HG02798 (cell line): ENCODE results near the gene ZNG1B.
"Not testable (repeated sequence)": the region's sequence is repeated elsewhere in the genome, so short reads cannot be mapped to it uniquely, and the experiment has no call there.

Experiments used
- ATAC-seq: cut with Tn5 transposase; IDR thresholded peaks from one replicate; pipeline ENCODE4 v1.9.1; 2021; ENCODE audit warnings: mild to moderate bottlenecking; ENCODE audit not compliant: unreplicated experiment, poor library complexity

ZNG1B gene

GRCh38 chr2:113503094-113504042 is 65.9 kb downstream of the ZNG1B start:
- ATAC-seq, result peak; percentile 74

GRCh38 chr2:113504081-113504480 is 66.6 kb downstream of the ZNG1B start:
- not testable (repeated sequence) for ATAC-seq

- ATAC-seq, result not testable (repeated sequence)
Observed at GRCh38 chr2:113507394-113508140, 70.1 kb downstream of the ZNG1B start.

- not testable (repeated sequence) for ATAC-seq
Observed at GRCh38 chr2:113508187-113508586, 70.7 kb downstream of the ZNG1B start.

- not testable (repeated sequence) for ATAC-seq
Observed at GRCh38 chr2:113510913-113511312, 73.4 kb downstream of the ZNG1B start.

GRCh38 chr2:113511859-113512258 is 74.4 kb downstream of the ZNG1B start:
- ATAC-seq, result not testable (repeated sequence)

- not testable (repeated sequence) for ATAC-seq
Observed at GRCh38 chr2:113515457-113515856, 78.0 kb downstream of the ZNG1B start.

- not testable (repeated sequence) for ATAC-seq
Observed at GRCh38 chr2:113515995-113516394, 78.5 kb downstream of the ZNG1B start.

- not testable (repeated sequence) for ATAC-seq
Observed at GRCh38 chr2:113517025-113517424, 79.5 kb downstream of the ZNG1B start.

- ATAC-seq, result not testable (repeated sequence)
Observed at GRCh38 chr2:113520837-113521236, 83.3 kb downstream of the ZNG1B start.

- ATAC-seq, result not testable (repeated sequence)
Observed at GRCh38 chr2:113521492-113521891, 84.0 kb downstream of the ZNG1B start.

GRCh38 chr2:113524986-113525385 is 87.5 kb downstream of the ZNG1B start:
- not testable (repeated sequence) for ATAC-seq

GRCh38 chr2:113527350-113528045 is 90.0 kb downstream of the ZNG1B start:
- peak; percentile 87 for ATAC-seq

GRCh38 chr2:113528126-113528525 is 90.6 kb downstream of the ZNG1B start:
- ATAC-seq, result not testable (repeated sequence)

GRCh38 chr2:113528904-113529303 is 91.4 kb downstream of the ZNG1B start:
- not testable (repeated sequence) for ATAC-seq

- ATAC-seq, result not testable (repeated sequence)
Observed at GRCh38 chr2:113532991-113533390, 95.5 kb downstream of the ZNG1B start.

- not testable (repeated sequence) for ATAC-seq
Observed at GRCh38 chr2:113536573-113536972, 99.1 kb downstream of the ZNG1B start.

- ATAC-seq, result not testable (repeated sequence)
Observed at GRCh38 chr2:113540834-113541203, 103.3 kb downstream of the ZNG1B start.

- not testable (repeated sequence) for ATAC-seq
Observed at GRCh38 chr2:113541204-113541975, 103.9 kb downstream of the ZNG1B start.
